HUDEP-2 (cell line): ENCODE data around the gene DNAJC25.
"Not testable (repeated sequence)": the region's sequence is repeated elsewhere in the genome, so short reads cannot be mapped to it uniquely, and the experiment has no call there.

ENCODE experiments used
- DNase-seq, 76 experiments: peaks; one replicate each; lab custom pipeline; 2025; ENCODE audit not compliant: unreplicated experiment in 76 of 76; lab: John Stamatoyannopoulos, UW

Gene DNAJC25

GRCh38 chr9:111662576-111663300 lies 31.6 kb downstream of the DNAJC25 start:
- peak in 2 of 76 experiments; percentile 8 to 23 for DNase-seq

GRCh38 chr9:111663301-111663823 lies 32.2 kb downstream of the DNAJC25 start:
- no peak for DNase-seq

- no peak for DNase-seq
Measured at GRCh38 chr9:111668026-111668573, 37.0 kb downstream of the DNAJC25 start.

- not testable (repeated sequence) for DNase-seq
Measured at GRCh38 chr9:111668601-111669000, 37.5 kb downstream of the DNAJC25 start.

- DNase-seq = no peak
Measured at GRCh38 chr9:111674319-111674718, 43.2 kb downstream of the DNAJC25 start.

- DNase-seq = no peak
Measured at GRCh38 chr9:111676116-111676515, 45.0 kb downstream of the DNAJC25 start.

- DNase-seq = no peak
Measured at GRCh38 chr9:111678293-111678692, 47.2 kb downstream of the DNAJC25 start.

GRCh38 chr9:111679199-111679598 lies 48.1 kb downstream of the DNAJC25 start:
- DNase-seq = no peak

GRCh38 chr9:111683392-111683791 lies 52.3 kb downstream of the DNAJC25 start:
- DNase-seq = no peak

GRCh38 chr9:111691672-111692329 lies 60.7 kb downstream of the DNAJC25 start:
- DNase-seq = peak in 11 of 76 experiments; percentile 1 to 34 (median 12)

- no peak for DNase-seq
Measured at GRCh38 chr9:111696796-111697195, 65.7 kb downstream of the DNAJC25 start.

- no peak for DNase-seq
Measured at GRCh38 chr9:111700776-111701175, 69.6 kb downstream of the DNAJC25 start.
